ENCODE measurements around the gene EFEMP1.

EFEMP1 gene, protein sequence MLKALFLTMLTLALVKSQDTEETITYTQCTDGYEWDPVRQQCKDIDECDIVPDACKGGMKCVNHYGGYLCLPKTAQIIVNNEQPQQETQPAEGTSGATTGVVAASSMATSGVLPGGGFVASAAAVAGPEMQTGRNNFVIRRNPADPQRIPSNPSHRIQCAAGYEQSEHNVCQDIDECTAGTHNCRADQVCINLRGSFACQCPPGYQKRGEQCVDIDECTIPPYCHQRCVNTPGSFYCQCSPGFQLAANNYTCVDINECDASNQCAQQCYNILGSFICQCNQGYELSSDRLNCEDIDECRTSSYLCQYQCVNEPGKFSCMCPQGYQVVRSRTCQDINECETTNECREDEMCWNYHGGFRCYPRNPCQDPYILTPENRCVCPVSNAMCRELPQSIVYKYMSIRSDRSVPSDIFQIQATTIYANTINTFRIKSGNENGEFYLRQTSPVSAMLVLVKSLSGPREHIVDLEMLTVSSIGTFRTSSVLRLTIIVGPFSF

DNA sequence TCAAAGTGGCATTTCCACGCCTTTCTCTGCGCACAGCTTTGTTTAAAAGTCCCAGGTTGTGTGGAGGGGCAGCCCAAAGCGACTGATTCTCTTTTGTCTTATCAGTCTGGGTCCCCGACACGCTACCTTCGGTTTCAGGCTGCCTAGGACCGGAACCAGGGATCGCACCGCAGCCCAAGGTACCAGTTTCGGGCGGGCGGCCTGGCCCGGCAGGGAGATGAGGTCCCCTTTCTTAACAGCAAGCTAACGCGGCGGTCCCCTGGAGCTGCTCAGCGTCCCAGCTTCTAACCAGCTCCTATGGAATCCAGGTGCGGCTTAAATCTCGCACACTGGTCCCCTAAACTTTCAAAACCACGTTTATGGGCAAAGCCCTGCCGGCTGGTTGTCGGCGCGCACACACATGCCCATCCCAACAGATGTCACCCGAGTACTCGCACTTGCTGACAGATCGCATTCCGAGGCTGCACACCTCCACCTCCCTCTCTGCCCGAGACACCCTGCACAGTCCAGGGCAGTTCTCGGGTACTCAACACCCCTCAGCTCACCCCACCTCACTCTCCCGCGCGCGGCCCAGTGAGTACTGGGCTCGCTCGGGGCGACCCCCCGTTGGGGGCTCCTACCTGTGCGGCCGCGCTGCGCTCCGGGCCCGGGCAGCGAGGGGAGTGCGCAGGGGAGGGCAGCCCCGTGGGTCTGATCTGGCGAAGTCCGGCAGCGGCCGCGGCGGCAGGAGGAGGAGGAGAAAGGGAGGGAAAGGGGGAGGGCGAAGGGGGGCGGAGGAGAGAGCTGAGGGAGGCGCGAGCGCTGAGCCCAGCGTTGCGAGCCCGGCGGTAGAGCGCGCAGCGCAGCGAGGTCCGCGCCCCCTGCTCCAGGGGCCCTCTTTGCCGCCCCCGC, at the start of gene EFEMP1:
TSS of gene EFEMP1 (minus strand) at position 692 of the 891 bp plus-strand sequence. CDS start 1,342 bp downstream, outside the sequence.
- no peak for DNase-seq (ENCODE audit: low read depth in 2 of 3, low spot score in 2 of 3)

DNA sequence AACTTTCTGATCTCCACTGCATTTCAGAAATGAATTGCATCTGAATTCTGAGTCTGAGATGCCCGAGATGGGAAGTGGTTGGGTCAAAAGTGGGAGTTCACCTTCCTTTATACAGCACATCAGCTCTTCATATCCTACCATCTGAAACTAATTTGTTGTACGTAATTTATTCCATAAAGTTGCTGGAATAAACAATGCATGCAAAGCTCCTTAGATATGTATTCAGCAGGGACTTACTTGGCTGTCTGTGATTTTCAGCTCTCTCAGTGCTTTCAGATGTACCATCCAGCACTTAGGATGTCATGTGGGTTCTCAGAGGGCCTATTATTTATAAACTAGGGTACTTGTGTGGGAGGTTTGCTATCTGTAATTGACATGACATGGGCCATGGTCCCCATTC, 46.9 kb upstream of the EFEMP1 start:
- no peak for DNase-seq (ENCODE audit: low read depth in 2 of 3, low spot score in 2 of 3)

DNA sequence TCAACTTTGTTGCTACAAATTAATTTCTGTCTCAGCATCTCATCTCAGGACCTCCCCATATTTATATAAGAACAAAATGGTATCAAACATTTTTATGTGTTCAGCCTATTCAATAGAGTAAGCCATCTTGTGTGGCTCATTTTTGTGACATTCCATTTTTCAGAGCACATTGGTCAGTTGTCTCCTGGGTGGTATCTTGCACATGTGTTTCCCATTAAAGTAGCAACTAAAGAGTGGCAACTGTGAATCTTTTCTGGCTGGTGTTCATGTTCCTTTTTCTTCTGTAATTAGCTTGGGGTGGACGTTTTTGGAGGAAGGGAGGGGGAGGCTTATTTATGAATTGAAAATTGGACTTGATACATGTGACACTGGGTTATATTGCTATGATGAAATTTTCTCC, 45.4 kb upstream of the EFEMP1 start:
- DNase-seq (ENCODE audit: low read depth in 2 of 3, low spot score in 2 of 3) = no peak

DNA sequence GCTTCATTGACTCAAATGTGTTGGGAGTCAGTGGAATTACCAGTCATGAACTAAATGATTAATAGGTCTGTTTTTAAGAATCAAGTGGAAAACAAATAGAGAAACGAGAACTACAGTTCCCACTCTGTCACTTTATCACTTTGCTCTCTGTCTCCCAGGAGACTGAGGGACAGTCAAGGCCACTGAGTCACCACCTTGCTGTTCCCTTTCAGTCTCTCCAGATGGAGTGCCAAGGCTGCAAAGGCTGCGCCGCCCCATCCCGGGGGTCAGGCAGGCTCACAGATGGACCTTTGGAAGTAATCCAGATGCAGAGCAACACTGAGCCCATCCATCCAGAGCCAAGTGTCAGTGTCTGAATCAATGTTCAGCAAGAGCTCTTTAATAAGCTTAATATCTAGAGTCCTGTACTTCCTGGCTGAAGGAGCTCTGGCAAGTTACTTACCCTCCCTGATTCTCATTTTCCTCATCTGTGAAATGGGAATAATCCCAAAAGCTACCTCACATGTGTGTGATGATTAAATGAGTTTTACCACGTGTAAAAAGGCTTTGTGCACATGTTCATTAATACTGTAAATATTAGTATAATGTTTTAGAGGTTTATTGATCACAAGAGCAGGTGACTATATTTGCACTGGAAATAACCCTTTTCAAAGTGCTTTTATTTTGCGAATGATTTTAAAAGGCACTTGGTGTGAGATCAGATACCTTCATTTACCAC, 43.0 kb upstream of the EFEMP1 start:
- no peak for DNase-seq (ENCODE audit: low read depth in 2 of 3, low spot score in 2 of 3)

DNA sequence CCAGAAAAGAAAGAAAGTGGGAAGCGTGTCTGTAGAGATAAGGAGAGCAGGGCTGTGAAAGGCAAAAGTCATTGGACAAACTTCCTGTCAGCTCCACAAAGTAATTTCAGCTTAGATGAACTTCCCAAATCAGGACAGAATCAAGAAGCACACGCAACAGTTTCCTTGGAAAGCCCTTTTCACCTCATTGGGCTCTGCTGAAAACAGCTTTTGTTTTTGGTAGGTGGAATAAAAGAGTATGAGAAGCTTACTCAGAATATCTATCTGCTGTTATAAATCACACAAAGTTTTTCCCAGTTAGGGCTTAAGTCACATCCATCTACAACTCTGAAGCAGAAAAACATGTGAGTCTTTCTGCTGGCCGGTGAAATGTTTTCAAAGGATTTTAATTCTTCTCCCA, 42.4 kb upstream of the EFEMP1 start:
- no peak for DNase-seq (ENCODE audit: low read depth in 2 of 3, low spot score in 2 of 3)

DNA sequence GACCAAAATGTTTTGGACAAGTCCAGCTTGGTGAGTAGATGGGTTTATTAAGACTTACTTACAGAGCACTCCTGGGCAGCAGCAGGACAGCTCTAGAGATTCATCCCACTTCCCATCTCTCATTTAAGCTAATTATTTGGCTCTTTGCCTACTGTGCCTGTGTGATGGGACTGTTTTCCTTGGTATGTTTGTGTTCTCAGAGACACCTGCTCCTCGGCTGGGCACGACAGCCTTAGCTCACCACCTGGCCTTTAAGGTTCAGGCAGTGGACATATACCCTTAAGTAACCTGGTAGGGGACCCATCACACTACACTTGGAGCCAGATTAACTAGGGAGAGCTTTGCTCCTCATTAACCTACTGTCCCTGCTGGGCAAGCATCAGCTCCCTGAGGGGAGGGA, 41.7 kb upstream of the EFEMP1 start:
- DNase-seq (ENCODE audit: low read depth in 2 of 3, low spot score in 2 of 3) = no peak

DNA sequence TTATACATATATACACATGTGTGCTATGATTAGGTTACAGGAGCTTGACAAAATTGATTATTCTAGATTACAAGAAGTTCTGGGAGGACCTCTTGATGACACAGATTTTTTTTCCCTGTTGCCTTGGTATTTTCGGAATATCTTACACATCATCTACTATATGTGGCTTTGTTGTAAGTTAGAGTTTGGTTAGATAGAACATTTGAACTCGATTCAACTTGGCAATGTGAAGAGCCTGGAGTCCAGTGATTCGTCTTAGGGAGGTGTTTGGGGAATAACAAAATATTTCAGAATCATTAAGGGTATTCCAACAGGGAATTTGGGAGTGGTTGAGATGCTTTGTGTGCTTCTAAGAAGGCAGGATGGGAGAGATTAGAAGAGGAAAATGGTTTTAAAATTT, 39.3 kb upstream of the EFEMP1 start:
- no peak for DNase-seq (ENCODE audit: low read depth in 2 of 3, low spot score in 2 of 3)

DNA sequence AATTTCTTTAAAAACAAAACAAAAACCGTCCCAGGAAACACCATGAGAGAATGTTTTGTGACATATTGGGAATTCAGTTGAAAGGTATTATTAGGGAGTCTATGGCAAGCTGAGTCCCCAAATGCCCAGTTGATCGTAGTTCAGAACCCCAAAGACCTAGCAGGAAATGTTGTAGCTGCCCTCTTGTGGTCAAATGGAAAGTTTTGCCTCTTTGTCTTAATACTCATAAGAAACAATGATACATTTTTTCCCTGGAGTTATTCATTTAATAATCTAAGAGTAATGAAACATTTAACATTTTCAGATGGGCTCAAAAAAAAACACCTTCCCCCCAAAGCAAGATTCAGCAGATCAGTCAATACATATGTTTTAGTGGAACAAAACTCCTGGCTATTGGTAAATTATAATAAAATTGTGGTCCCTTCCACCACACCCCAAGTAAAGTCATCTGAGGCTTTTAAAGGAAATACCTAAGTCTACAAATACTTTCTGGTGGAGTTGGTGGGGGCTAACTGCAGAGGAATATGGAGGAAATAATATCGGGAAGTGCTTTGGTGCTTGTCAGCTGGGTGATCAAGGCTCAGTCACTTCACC, 37.8 kb upstream of the EFEMP1 start:
- DNase-seq (ENCODE audit: low read depth in 2 of 3, low spot score in 2 of 3) = no peak

DNA sequence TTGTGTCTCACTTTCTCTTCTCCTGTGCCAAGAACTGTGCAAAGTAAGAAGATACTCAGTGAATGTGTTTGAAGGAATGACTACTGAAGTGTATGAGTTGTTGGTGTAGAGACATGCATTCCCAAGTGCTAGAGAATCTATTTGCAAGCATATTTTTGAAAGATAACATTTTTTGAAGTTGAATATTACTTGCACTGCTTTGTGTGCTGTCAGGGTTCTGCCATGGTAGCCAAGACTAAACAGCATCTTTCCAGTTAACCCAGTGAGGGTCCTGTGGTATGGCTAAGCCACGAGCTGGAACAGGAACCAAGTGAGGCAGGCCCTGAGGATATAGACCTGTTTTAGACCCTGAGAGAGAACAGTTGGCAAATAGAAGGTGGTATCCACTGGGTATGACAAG, 35.2 kb upstream of the EFEMP1 start:
- no peak for DNase-seq (ENCODE audit: low read depth in 2 of 3, low spot score in 2 of 3)

DNA sequence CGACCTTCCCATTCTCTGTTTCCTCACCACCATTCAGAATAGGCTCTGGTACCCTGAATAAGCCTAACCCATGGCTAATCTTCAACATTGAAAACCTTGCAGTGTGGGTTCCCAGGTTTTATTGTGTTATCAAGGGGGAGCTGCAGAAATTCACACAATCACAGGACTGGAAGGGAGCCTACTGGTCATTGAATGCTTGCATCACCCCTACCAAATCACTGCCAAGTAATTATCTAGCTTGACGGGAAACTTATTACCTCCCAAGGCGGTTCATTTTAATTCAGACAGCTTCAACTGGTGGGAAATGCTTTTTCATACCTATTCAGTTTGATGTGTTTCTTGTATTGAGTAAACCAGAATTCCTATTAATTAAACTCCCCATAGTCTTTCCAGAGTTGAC, 33.6 kb upstream of the EFEMP1 start:
- no peak for DNase-seq (ENCODE audit: low read depth in 2 of 3, low spot score in 2 of 3)

DNA sequence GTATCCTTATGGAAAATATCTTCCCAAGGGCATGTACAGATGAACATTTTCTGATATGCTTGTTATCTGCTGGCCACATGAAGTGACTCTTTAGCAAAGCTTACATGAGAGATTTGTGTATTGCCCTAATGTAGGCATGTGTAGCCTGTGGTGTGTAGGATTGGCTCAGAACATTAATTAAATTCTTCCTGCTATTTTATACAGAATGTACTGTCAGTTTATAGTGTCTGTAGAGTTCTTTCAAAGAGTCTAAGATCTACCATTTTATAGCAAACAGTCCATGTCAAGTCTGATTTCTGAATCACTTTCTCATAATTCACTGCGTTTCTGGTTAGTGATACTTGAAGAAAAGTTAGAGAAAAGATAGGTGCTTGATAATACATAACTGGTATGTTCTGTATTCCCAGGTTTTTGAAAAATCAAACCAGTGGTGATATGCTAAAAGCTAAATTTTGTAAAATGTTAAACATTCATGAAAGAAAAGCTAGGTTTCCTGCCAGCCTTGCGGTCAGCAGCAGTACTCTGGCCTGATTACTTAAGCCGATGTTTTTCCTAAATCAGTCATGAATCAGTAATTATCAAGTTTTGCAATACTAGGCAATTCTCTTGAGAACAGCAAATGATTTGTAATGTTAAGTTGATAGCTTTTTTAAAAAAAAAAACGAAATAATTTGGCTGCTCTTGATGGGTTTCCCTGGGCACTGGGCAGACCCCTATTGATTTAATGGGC, 30.9 kb upstream of the EFEMP1 start:
- DNase-seq (ENCODE audit: low read depth in 2 of 3, low spot score in 2 of 3) = no peak

DNA sequence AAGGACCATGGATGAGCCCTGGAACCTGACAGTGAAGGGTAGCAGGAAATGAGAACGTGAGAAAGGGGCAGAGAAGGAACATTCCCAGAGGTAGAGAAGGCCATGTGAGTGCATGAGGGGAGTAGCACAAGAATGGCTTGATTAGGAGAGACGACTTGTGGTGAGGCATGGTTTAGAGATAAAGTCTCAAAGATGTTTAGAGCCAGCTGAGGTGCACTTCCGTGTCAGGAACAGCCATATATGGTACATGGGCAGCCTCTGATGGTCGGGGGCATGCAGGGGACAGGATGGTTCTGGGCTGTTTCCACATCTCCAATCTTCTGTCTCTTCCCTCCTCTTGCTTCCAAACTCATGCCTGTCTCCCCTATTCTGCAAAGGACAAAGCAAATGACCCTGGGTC, 28.8 kb upstream of the EFEMP1 start:
- no peak for DNase-seq (ENCODE audit: low read depth in 2 of 3, low spot score in 2 of 3)

DNA sequence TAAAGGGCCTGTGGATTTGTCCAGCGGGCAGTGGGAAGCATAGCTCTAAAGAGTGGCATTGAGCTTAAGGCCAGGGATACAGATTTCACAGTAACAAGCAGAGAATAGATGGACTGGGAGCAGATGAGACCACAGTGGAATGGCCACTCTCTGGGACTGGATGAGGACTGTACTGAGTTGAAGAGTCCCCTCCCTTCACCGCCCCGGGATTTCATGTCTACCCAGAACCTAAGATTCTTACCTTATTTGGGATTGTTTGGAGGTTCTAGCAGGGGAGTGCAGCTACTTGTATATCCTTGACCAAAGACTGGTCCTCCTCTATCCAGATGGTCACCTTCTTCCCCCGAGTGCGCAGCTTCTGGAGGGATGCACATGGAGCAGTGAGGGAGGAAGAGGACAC, 28.0 kb upstream of the EFEMP1 start:
- DNase-seq (ENCODE audit: low read depth in 2 of 3, low spot score in 2 of 3) = no peak

DNA sequence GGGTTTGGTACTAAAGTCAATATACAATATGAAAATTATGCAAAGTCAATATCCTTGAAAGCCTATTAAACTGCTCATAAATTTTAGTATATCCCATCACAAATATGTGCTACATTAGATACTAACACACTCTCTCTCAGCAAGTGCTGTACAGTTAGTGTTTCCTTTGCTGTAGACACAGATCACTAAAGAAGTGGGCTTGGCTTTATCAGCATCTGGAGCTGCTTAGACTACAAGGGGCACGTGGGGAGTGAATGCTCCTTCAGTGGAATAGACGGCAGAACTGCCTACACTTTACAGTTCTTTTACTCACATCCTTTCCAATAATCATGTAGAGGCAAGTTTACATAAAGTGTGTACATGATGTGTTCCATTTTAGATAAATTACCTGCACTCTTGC, 26.0 kb upstream of the EFEMP1 start:
- DNase-seq (ENCODE audit: low read depth in 2 of 3, low spot score in 2 of 3) = no peak

DNA sequence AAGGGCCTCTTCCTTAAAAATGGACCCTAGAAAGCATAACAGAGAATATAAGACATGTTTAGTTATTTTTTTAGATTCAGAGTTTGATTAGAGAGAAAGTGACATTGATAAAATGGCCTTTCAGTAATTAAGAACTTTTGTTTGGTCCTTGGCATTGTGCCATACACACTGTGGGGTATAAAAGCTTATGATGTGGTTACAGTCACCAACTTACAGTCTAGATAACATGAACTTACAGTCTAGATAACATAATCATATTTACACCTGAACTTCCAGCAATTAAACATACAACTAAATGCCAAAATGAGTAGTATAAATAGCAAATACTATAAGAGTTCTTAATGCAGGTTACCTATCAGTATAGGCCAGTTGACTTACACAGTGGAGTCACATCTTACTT, 25.6 kb upstream of the EFEMP1 start:
- DNase-seq (ENCODE audit: low read depth in 2 of 3, low spot score in 2 of 3) = no peak

DNA sequence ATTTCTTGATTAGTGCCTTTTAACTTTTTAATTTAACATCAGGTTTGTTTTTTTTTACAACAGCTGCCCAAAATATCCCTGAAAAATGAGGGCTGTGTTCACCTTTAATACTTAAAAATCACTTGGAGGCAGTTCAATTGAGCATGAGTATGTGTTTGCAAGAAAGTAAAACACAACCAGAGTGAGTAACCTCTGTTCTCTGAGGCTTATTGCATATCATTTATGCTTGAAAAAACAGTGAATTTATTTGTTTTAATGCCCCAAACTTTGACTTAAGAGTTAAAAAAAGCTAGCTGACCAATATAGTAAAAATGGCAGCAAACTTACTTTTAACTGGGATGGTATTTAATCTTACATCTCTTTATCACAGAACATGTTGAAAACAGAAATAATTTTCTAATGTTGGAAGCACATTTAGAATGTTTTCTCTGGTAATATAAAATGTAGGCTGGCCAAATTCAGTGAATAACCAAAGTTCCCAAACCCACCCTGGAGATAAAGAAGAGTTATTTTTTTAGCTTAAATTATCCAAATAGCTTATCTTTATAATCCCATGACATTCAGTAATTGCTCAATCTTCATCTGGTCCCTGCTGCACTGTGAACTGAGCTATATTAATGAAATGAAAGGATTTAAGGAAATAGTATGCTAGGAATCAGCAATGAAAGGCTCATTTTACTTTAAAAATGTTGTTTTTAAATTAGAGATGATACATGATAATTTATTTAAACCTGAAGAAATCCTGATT, 24.8 kb upstream of the EFEMP1 start:
- DNase-seq (ENCODE audit: low read depth in 2 of 3, low spot score in 2 of 3) = no peak

DNA sequence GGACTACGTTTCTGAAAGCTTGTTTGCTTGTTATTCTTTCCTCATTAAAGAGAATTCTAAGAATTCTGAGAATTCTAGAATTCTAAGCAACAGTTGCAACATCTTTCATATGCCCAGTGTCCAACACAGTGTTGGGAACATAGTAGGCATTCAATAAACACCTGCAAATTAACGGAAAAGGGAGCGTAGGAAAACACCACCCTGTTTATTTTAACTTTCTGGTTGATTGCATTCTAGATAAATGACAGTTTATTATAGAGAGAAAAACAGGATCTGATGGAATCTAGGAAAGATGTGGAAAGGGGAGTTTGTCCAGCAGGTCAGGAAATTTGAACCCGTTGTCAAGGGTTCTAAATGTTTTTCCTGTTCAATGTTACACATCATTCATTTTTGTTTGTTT, 24.2 kb upstream of the EFEMP1 start:
- DNase-seq (ENCODE audit: low read depth in 2 of 3, low spot score in 2 of 3) = no peak

DNA sequence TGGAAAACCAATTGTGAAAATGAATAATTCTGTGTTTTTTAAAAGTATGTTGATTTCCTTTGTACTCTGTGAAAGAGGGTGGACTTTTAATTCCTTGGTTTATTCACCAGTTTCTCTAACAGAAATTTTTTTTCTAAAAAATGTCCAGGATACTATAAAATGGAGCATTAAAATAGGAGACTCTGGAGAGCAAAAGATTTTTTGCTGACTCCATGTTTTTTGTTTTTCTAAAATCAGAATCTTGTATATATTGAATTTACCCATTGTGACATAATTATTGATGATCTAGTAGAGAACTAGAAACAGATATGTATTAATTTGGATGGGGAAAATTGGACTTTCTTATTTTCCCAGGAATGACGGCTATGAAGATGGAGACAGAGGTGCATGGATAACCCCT, 23.2 kb upstream of the EFEMP1 start:
- no peak for DNase-seq (ENCODE audit: low read depth in 2 of 3, low spot score in 2 of 3)

DNA sequence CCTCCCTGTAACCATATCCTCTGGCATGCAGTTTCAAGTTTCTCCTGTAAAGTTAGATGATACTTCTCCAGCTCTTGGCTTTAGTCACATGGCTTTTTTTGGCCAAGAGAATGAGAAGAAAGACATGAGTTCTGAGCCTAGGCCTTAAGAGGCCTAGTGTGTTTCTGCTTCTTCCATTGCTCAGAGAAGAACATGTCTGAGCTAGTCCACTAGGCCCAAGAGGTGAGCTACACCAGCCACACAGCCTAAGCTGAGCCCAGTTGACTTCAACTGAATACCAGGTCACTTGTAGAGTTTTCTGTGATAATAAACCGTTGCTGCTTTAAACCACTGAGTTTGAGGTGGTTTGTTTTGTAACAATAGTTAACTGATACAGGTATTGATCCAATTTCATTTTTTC, 19.9 kb upstream of the EFEMP1 start:
- DNase-seq (ENCODE audit: low read depth in 2 of 3, low spot score in 2 of 3) = no peak

DNA sequence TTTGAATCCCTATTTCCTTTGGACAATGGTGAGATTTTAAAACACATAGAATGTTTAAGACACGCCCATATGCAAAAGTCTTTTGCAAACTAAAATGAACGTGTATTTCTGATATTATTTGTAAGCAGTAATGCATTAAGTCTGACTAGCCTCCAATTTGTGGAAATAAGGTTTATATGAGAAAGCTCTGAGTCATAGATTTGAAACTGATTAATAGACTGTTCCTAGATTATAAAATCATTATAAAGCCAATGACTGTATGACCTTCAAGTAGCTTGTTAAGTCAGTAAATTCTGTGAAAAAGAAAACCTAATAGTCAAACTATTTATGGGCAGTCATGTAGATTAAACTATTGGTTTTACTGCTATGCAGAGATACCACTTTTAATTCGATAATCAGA, 12.8 kb upstream of the EFEMP1 start:
- no peak for DNase-seq (ENCODE audit: low read depth in 2 of 3, low spot score in 2 of 3)
